Panc1 (cell line): Measurements from ENCODE around the gene USP9X.

Source experiments
- CTCF ChIP-seq: fragments of 450-650 bp; IDR thresholded peaks from 2 replicates; pipeline ENCODE4 v1.5.1; 2017; ENCODE audit warnings: mild to moderate bottlenecking
- POLR2AphosphoS5 ChIP-seq: IDR thresholded peaks from 2 replicates; pipeline ENCODE4 v1.6.1; 2012; ENCODE audit warnings: mild to moderate bottlenecking, low read depth, low read length, moderate library complexity
- TCF7L2 ChIP-seq: IDR thresholded peaks from 2 replicates; pipeline ENCODE4 v1.6.1; 2011; ENCODE audit warnings: mild to moderate bottlenecking, low read depth, low read length, inconsistent platforms
- TF ChIP-seq, protein P1 (sequence below), 2 experiments: IDR thresholded peaks; 2 replicates each; pipeline ENCODE4 v1.6.1; 2011 to 2012; ENCODE audit warnings: low read depth in 2 of 2, control low read depth in 1 of 2, low read length in 1 of 2, mild to moderate bottlenecking in 1 of 2, moderate library complexity in 1 of 2; ENCODE audit not compliant: insufficient read depth in 1 of 2

DNA sequence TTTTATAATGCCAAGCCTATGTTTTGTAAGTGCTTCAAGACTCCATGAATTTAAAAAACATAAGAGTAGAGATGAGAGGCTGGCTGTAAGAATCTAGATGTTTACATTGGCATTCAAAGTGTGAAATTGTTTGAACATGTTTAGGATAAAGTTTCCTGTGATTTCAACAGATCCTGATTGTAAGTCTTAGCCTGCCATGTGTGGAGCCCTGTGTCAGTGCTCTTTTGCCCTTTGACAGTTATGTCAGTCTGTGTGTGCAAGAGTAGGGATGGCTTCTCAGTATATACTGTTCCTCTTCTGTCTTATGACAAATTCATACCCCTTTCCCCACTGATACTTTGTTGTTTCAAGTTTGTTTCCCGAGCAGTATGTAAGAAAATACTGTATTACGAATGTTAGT is 68.2 kb downstream of the USP9X start:
- TF ChIP-seq CTCF (no peak), POLR2AphosphoS5 (no peak), TCF7L2 (no peak)
- TF ChIP-seq, protein P1, sequence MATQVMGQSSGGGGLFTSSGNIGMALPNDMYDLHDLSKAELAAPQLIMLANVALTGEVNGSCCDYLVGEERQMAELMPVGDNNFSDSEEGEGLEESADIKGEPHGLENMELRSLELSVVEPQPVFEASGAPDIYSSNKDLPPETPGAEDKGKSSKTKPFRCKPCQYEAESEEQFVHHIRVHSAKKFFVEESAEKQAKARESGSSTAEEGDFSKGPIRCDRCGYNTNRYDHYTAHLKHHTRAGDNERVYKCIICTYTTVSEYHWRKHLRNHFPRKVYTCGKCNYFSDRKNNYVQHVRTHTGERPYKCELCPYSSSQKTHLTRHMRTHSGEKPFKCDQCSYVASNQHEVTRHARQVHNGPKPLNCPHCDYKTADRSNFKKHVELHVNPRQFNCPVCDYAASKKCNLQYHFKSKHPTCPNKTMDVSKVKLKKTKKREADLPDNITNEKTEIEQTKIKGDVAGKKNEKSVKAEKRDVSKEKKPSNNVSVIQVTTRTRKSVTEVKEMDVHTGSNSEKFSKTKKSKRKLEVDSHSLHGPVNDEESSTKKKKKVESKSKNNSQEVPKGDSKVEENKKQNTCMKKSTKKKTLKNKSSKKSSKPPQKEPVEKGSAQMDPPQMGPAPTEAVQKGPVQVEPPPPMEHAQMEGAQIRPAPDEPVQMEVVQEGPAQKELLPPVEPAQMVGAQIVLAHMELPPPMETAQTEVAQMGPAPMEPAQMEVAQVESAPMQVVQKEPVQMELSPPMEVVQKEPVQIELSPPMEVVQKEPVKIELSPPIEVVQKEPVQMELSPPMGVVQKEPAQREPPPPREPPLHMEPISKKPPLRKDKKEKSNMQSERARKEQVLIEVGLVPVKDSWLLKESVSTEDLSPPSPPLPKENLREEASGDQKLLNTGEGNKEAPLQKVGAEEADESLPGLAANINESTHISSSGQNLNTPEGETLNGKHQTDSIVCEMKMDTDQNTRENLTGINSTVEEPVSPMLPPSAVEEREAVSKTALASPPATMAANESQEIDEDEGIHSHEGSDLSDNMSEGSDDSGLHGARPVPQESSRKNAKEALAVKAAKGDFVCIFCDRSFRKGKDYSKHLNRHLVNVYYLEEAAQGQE (IDR thresholded peaks at IDR 0.05; ENCODE audit: insufficient read depth in 1 of 2, low read depth in 2 of 2, low read length in 1 of 2), result no peak
